ENCODE results near the gene OR6S1.

Gene OR6S1, protein sequence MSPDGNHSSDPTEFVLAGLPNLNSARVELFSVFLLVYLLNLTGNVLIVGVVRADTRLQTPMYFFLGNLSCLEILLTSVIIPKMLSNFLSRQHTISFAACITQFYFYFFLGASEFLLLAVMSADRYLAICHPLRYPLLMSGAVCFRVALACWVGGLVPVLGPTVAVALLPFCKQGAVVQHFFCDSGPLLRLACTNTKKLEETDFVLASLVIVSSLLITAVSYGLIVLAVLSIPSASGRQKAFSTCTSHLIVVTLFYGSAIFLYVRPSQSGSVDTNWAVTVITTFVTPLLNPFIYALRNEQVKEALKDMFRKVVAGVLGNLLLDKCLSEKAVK

DNA sequence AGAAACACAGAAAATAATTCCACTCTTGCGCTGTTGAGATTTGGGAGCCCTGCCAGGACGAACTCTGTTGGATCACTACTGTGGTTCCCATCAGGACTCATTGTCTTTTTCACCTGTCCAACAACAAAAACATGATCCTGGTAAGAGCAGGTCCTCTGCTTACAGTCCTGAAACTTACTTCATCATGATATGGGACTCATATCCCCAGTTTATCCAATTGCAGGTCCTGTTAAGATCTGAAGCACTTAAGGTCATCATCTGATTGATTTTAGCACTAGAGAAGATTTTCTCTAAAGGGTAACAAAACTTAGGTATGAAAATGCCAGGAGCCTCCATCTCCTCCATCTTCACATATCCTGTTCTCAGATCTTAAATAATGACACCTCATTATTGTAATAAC lies at the start of gene OR6S1:
TSS of gene OR6S1 (minus strand) at position 101 of the 400 bp plus-strand sequence. CDS start at position 101, 0 bp downstream.
- no peak for DNase-seq

DNA sequence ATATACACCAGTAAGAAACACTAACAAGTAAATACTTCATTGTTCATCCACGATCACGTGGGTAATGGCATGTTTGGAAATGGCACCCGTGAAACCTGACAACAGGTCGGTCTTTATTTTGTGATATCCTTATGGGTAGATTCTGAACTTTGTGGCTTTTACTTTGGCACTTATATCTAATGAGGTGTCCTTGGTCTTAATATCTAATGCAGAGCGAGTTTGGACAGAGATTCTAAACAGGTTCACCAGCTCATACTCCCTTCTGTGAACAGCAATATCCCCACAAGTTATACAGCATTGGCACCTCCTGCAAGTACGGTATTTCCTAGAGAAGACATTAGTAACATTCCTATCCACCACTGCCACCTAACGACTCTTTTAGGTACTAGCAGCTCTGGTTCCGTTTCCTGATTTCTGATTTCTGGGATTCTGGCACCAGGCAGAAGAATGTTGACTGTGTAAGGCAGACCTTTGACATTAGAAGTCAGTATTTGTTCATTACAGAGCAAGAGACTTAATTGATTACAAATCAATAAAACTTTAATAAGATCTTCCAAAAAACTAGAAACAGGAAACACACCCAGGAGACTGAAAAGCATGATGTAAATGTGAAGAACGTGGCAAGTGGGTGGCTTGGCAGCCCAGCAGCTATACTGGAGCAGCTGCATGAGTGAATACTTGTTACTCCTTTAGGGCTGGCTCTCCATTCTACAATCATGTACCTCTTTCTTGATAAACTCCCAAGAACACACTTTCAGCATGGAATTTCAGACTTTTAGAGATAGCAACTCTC lies 49.6 kb upstream of the OR6S1 start:
- peak; percentile 55 for DNase-seq

DNA sequence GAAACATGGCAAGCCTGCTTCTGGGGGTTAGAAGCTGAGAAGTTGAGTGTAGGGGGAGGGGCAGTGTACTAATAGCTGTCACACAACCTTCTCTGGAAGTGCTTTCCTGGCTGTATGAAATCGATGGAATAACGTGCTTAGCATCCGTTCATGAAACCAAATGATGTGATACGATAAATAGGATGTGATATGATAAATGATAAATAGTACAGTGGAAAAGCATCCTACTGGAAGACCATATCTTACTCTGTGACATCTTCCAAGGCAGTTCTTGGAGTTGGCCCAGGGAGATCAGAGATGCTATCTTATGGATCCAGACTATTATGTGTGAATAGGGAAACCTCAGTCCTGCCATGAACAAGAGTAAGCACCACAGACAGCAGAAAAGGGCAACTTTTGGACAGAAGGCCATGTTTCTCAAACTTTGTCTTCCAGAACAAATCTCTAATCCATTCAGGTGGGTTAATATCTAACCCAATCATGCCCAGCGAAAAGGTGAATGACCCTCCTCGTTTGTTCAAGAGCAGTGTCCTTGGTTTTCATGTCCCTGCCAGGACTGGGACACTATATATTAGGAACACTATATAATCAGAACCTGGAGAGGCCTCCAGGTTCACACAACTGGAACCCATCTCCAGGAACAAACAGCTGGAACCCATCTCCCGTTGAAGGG lies 46.8 kb upstream of the OR6S1 start, which contains the start of gene ANG:
TSS of gene ANG (plus strand) at position 598 of the 673 bp plus-strand sequence. CDS start 4,801 bp downstream, outside the sequence.
- DNase-seq: no peak

DNA sequence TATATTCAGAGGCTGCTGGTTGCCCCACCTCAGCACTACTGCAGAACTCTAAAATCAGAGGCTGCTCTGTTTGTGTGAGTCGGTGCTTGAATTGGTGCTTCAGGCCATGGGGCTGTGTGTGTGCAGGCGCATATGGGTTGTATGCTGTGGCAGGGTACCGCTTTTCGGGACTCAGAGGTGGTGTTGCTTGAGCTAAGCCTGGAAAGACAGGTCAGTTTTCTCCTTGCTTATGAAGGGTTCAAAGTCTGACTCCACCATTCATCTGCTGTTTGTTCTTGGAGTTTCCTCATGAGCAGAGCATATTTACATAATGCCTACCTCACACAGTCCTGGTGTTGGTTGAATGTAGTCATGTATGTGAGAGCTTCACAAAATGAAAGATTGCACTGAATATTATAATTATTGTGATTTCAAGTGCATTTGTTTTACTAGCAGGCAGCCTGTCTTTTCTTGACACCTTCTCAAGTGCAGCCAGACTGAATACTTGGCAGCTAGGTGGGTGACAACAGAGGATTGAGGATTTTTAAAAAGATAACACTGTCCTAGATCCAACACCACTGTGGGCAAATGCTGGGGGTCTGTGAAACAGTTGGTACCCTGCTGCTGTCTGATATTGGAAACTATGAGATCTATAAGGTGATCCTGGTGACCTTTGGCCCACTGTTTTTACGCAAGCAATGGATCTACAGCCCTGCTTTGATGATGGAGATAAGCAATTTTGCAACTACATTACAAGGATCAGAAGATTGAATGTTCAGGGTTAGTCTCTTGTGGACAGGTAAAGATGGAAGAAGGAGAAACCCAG lies 46.1 kb upstream of the OR6S1 start:
- DNase-seq: peak; percentile 2

DNA sequence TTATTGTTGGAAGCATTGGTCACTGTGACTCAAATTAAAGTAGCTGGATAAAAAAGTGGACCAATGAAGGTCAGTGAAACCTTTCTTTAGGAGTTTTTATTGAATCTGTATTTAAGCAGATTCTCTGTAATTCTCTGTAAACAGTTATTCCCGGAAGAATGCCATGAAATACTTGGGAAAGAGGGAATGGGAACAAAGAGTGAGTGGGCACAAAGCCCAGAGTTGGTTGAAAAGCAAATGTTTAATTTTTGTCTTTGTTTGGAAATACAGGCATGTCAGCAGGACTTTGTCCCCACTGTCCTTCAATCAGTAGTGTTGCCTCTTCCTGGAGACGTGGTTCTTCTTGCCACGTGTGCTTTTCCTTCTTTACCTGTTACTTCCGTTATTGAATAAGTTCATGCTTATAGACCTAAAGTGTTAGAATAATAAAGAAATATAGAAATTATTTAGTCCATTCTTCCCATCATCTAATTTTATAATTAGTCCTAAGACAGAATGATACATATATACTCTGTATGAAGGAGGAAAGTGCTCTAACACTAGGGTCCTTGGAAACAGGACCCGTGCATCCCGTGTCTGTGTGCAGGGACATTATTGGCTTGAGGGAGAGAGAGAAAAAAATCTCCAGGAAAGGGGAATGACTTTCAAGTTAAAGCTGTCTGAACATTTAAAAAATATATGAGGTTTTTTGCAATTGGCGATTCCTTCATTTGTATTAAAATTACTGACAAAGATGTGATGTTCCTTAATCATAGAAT lies 45.1 kb upstream of the OR6S1 start:
- no peak for DNase-seq

DNA sequence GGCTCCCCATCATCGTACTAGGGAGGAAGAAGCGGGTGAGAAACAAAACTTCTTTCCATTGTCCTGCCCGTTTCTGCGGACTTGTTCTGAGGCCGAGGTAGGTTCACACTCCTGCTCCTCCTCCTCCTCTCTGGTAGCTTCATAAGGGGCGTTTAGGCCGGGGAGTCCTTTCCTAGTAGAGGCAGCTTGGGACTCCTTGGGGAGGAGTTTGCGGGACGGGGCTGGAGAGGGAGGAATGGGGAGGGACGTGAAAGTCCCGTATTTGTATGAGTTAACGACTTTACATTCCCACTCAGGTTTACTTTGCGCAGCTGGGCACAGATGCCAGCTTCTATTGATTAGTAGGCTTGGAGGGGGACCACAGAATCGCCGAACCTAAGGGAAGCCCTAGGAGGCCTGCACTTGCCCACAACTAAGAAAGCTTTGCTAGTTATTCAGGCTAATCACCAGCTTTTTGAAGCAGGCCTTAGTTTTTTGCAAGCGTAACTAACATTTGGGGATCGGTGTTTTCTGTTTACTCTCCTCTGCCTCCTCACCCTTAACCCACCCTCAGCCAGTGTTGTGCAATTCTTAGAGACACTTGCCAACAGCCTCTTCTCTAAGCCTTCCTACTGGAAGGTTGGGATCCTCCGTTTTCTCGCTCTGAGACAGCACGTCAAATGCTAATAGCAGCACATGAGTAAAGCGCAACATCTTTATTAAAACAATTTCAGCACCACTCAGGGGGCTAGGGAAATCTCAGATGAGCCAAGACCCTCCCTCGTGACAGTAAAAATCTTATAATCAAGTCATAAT lies 43.4 kb upstream of the OR6S1 start:
- DNase-seq: no peak

DNA sequence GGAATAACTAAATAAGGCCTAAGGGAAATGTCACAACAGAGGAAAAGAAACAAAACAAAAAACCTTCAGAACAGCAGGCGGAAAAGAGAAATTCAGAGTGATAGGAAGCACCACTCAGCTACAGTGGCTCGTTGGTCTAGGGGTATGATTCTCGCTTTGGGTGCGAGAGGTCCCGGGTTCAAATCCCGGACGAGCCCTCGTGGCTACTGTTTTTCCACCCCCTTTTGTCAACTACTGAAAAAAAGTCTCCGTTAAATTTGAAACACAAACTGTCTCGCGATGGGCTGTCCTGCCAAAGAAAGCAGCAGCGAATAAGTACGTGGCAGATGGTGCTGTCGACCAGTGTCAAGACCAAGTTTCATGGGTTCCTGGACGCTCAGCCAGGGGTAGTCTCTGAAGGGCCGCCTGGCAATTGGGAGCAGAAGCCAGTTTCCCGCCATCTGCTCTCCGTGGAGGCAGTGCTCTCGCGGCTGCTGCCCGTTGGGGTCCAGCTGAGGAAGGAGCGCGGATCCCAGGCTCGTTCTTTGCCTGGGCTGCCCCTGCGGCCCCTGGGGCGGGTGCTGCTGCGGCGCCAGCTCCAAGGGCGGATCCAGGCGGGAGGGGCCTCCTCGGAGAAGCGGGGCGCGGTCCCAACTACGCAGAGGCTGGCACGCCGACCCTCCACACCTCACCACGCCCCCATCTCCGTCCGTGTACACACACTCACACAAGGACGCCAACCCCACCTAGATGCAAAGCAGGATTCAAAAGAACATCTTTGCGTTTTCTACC lies 42.6 kb upstream of the OR6S1 start, which contains the start of gene RNASE4:
TSS of gene RNASE4 (plus strand) at position 670 of the 771 bp plus-strand sequence. CDS start 14,812 bp downstream, outside the sequence.
- DNase-seq: peak; percentile 60

DNA sequence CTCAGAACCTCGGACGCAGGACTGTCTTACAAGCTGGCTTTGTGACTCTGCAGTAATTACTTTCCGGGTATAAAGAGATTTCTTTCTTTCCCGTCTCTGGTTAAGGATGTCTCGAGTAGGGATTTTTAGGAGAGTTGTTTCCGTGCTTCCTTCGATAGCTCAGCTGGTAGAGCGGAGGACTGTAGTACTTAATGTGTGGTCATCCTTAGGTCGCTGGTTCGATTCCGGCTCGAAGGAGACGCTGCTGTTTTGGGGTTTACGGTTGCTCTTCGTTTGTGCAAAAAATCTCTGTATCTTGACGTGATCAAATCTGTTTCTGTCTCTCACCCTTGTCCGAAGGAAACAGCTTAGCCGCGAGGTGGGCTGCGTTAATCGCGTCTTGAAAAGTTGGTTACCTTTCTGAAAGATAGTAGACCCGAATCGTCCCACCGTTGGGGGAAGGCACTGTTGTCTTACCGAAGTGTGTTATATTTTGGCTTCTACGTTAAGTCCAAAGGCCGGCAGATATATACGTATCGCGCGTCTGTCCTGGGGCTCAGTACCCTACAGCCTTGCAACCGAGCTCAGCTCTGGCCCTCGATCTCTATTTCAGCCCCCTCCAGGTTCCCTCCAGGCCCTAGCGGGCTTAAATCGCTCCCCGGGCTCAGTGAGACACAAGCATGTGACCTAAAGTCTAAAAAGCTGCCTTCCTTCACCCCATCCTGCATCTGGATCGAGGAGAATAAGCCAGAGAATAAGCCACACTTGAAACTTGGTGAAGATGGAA lies 41.8 kb upstream of the OR6S1 start:
- DNase-seq: peak; percentile 67

DNA sequence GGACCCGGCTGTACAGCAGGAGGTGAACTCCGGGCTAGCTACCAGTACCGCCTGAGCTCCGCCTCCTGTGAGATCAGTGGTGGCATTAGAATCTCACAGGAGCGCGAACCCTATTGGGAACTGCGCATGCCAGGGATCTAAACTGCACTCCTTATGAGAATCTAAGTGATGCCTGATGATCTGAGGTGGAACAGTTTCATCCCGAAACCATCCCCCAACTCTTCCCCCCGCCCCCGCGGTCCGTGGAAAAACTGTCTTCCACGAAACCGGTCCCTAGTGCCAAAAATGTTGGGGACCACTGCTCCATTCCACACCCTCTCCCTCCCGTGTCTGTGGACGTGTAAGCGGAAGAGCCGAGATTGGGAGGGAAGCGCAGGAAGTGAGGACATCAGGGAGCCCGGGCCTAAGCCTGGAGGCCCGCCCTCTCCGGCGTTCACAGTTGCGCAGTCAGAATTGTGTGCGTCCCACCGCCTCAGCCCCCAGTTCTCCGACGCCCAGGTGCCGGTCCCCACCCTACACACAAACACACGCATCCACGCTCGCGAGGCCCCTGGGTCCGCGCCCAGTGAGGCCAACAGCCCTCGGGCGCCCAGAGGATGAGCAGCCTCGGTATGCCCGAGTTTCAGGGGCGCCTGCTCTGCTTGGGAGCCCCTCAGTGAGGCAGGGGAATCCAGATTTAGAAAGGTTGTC lies 41.1 kb upstream of the OR6S1 start:
- DNase-seq: peak; percentile 72

DNA sequence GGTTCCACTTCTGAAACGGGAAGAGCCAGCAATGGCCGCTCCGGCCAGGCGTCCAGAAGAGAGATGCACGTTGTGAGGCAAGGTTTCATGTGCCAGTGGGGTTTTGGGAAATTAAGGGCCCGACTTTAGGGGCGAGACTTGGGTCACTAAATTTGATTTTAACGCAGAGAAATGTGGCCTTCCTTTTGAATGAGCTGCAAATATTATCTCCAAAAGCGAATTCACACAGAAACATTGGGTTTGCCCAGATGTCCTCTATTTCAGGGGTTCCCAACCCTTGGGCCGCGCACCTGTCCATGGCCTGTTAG lies 40.6 kb upstream of the OR6S1 start:
- DNase-seq: no peak

DNA sequence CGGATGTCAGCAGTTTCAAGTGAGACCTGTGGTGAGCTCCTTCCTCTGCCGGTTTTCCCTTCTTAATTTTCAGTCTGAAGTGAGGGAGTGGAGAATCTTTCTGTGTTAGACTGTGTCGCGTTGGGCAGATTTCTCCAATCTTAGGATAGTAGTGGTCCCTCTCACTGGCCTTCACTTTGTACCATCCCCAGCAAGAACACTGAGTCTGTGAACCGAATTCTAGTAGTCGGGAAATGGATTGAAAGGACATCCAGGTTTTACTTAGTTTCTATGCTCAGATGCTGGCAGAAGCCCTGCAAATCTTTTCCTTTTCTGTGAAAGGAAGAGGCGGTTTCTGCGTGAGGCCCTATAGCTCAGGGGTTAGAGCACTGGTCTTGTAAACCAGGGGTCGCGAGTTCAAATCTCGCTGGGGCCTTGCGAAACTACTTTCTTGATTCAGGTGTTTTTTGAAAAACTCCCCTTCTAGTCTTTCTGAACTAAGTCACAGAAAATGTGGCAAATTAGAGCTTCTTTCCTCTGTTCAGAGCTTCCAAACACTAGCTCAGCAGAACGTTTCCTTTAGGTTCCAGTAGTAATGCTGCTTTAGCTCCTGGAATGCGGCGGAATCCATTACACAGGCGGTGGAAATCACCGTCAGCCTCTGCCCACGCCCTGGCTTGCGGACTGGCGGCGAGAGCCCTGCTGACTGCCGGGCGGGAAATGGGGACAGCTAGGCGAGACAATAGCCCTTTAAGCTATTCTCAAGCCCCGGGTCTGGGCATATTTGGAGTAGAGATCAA lies 40.0 kb upstream of the OR6S1 start:
- DNase-seq: peak; percentile 70

DNA sequence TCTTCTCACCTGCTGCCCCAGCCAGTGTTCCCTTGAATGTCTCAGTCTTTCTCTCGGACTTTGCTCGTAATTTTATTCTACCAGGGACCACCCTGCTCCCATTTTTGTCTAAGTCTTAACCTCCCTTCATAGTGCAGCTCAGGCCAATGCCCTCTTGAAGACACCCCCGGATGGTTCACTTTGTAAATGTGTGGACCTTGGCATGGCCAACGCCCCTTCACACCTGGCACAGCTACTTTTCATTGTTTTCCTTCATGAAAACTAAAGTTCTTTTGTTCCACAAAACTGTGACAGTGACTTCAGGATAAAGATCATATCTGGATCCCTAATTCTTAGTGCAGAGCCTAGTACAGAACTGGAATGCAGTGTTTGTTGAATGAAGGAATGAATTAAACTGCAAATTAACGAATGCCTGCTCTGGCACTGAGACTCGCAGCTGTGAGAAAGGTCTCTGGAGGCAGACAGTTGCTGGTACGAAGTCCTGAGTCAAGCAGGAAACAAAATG lies 39.4 kb upstream of the OR6S1 start:
- DNase-seq: no peak

DNA sequence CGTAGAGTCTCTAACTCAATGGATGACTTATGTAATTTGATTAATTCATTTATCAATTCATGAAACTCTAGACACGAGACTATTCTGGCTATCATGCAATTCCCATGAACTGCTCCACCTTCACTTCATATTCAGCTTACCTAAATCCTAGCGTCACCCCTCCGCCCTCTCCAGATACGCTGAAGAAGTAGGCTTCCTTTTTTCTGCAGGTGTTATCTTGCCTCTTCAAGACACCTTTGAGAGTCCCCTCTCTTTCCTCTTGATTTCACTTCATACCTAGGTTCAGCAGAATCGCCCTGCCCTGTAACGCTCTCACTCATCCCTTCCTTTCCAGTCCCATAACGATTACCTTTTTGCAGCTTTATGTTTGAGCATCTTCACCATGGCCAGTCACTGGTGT lies 38.9 kb upstream of the OR6S1 start:
- no peak for DNase-seq

DNA sequence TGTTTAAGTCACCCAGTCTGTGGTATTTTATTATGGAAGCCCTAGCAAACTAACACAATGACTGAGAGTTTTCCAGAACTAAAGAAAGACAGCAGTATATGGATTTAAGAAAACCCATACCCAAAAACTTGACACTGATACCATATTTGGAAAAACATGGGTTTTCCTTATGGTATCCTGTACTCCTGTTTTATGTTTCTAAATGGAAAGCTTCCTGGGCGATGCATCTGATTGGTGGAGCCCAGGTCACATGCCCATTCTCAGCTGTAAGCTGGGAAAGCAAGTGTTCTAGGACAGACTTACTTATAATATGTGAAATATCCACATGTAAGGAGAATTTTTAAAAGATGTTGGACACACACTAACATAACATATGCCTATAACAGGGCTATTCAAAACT lies 38.4 kb upstream of the OR6S1 start:
- DNase-seq: no peak

DNA sequence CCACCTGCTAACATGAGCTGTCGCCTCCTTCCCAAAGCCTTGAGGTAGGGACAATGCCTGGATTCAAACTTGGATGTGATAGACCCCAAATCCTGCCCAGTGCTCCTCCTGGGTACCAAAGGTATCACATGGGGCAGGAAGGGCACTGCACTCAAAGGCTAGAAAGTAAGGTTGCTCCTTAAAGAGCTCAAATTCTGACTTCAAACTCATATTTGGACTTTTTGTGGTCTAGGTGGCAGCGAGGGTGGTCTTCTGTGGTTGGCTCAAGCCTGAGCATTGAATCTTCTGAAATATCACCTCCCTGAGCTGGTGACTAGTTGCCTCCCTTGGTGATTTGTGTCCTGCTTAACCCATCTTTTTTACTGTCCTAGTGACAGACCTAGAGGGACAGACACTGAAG lies 34.6 kb upstream of the OR6S1 start:
- no peak for DNase-seq

DNA sequence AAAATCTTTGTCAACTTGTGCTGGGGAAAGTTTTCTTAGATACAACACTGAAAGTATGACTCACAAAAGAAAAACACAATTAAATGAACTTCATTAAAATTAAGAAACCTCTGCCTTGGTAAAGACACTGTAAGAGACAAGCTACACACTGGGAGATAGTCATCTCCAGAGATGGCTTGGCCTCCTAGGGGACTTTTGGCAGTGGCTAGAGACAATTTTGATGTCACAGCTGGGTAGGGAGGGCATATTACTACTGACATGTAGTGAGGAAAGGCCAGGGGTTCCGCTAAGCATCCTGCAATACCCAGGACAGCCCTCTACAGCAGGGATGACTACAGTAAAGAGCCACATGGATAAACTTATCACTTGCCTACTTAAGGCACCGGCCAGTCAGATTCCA lies 34.2 kb upstream of the OR6S1 start:
- DNase-seq: no peak

DNA sequence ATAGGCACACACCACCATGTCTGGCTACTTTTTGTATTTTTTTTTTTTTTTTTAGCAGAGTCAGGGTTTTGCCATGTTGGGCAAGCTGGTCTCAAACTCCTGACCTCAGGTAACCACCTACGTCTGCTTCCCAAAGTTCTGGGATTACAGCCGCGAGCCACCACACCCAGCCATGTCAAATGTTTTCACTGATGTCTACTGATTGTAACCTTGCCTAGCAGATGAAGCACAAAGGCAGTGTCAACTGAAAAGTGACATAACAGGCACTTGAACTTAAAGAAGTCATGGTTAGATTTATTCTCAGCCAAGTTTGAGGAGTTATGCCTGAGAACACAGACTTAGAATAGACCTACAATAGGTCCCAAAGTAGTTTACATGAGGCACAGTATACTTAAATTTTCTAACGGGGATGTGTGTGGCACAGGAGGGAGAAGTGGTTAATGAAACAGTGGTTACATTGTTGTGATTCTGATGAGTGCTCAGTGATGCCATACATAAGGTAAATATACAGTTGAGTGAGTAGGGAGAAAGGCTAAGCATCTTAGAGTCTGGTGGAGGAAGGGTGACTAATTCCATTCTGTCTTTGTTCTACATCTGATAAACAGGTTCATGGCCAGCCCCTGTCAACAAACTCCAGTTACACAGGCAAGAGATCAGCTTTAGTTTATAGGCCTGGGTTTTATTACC lies 30.2 kb upstream of the OR6S1 start:
- no peak for DNase-seq
